ENCODE measurements around the gene MYOC. TPM values are rescaled to one million over a fixed set of nuclear protein-coding genes. Genes with fewer than 3 reads are reported as not detected.

The MYOC gene
- total RNA-seq, 1 experiment from 2014 or later: not detected

GRCh38 chr1:171653796-171654195 is 1.3 kb upstream of the MYOC start:
- Histone ChIP-seq H2AFZ (ENCODE audit: low read length) (no peak overlapping the region), H3K4ac (ENCODE audit: low read depth, low read length) (no peak overlapping the region), H3K56ac (ENCODE audit: insufficient read length, low read depth, low read length) (no peak overlapping the region), H2BK15ac (ENCODE audit: low read depth, low read length) (no peak overlapping the region), H4K20me1 (ENCODE audit: control insufficient read depth, insufficient read depth, insufficient read length) (no peaks in the 10 kb centered on the region), H3K23me2 (ENCODE audit: insufficient read length, low read depth, low read length, poor library complexity, severe bottlenecking) (no peaks in the 10 kb centered on the region), H2AK5ac (ENCODE audit: insufficient read length, low read length) (no peak overlapping the region), H3K9me3 (ENCODE audit: control insufficient read depth, low read depth, low read length) (no peaks in the 10 kb centered on the region), H4K8ac (replicated peaks; ENCODE audit: insufficient read length, low read depth, low read length) (no peak overlapping the region), H4K91ac (ENCODE audit: insufficient read length, low read depth, low read length) (no peak overlapping the region), H2BK5ac (ENCODE audit: insufficient read length, low read length) (no peak overlapping the region), H3K18ac (ENCODE audit: insufficient read length, low read depth, low read length) (no peak overlapping the region), H2BK12ac (ENCODE audit: insufficient read length, low read depth, low read length) (no peak overlapping the region), H3K4me2 (ENCODE audit: insufficient read depth, insufficient read length, low read length) (no peak overlapping the region), H2BK20ac (ENCODE audit: low read depth, low read length, poor library complexity, severe bottlenecking) (no peak overlapping the region), H3T11ph (ENCODE audit: low read length) (no peak overlapping the region), H3K79me1 (ENCODE audit: insufficient read depth, low read depth, low read length, poor library complexity, severe bottlenecking) (no peaks in the 10 kb centered on the region), H3K27me3 (ENCODE audit: insufficient read depth, low read length) (no peaks in the 10 kb centered on the region), H3K14ac (ENCODE audit: insufficient read depth, low read length) (no peak overlapping the region), H3K79me2 (ENCODE audit: insufficient read depth, low read length) (no peaks in the 10 kb centered on the region), H2BK120ac (ENCODE audit: low read depth, low read length, poor library complexity, severe bottlenecking) (no peak overlapping the region), H3K9ac (ENCODE audit: extremely low read depth, insufficient read length, low read length) (no peak overlapping the region), H3K27ac (ENCODE audit: insufficient read length, low read depth, low read length) (no peak overlapping the region), H3K23ac (ENCODE audit: insufficient read length, low read depth, low read length) (no peak overlapping the region), H4K5ac (ENCODE audit: insufficient read length, low read depth, low read length) (no peak overlapping the region), H3K4me1 (ENCODE audit: insufficient read depth, low read length) (no peaks in the 10 kb centered on the region; the same call in 1 of the 2 replicates)
- DNase-seq: no peak
- no CpG with 5 or more reads among the region's 1 CpG for WGBS (ENCODE audit: extremely low coverage, insufficient read length, low lambda C conversion rate)
- Mint-ChIP-seq H3K4me1 (peaks cover 12 to 14% of the 10 kb centered on the region in 2 experiments), H3K36me3 (ENCODE audit: insufficient read depth in 1 of 3, low read depth in 3 of 3) (no peaks in the 10 kb centered on the region), H3K4me3 (no peak overlapping the region), H3K9me3 (no peaks in the 10 kb centered on the region), H3K27me3 (ENCODE audit: low read depth) (peaks cover 4% of the 10 kb centered on the region; the same call in 1 of the 2 replicates), H3K27ac (no peak overlapping the region)
- TF ChIP-seq CTCF (conservative IDR thresholded peaks at IDR 0.05): no peak
